Fibroblast of skin of abdomen (primary cell): ENCODE measurements around the gene TBX18.

Experiments used
- DNase-seq: peaks from one replicate; pipeline ENCODE4 v3.0.0-alpha.2; 2013

Gene TBX18

DNA sequence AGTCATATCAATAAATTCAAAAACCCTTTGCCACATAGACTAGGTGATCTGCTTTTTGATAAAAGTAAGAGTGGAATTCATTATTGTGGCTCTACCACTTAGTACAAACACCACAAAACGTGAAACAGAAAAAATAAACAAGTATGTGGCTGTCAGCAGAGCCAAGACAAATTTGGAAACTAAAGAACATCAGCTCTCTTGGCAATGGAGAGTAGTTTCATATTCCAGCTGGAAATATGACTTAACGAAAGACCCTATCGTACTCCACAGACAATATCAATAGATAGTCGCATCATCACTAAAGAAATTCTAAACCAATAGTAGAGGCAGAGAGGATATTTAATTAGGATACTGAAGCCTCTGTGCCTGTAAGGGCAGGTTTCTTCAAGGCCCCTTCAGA, 20.8 kb downstream of the TBX18 start:
- DNase-seq = no peak

DNA sequence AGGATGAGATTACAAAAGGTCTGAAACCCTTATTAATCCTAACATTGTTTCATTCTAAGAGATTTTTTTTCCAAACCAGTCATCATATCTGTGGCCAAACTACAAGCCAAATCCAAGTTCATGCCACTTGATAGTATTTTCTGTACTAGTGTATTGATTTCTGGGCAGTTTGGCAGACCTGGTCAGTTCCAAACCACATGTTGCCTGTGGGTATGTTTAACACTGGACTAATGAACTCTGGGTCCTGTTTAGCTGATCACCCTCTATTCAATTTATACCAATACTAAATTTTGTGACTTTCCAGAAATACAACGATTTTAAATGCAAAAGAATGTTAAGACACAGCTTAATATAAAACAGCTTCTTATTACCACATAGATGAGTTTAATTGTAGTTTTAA, 24.0 kb downstream of the TBX18 start:
- DNase-seq = no peak

DNA sequence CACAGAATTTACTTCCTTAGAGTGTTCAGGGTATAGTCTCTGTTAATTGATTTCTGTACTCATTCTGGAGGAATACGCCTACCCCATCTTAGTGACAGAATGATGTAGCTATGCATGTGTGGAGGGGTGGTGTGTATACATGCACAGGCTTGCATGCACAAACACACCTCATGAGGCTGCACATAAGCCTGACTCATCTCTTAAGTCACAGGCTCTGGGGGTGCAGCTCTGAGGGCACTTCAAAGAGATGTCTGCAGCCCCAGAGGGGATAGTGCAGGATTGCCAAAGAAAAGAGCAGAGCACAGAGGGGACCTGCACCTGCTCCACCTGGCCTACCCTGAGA, 24.6 kb downstream of the TBX18 start:
- peak; percentile 32 for DNase-seq

DNA sequence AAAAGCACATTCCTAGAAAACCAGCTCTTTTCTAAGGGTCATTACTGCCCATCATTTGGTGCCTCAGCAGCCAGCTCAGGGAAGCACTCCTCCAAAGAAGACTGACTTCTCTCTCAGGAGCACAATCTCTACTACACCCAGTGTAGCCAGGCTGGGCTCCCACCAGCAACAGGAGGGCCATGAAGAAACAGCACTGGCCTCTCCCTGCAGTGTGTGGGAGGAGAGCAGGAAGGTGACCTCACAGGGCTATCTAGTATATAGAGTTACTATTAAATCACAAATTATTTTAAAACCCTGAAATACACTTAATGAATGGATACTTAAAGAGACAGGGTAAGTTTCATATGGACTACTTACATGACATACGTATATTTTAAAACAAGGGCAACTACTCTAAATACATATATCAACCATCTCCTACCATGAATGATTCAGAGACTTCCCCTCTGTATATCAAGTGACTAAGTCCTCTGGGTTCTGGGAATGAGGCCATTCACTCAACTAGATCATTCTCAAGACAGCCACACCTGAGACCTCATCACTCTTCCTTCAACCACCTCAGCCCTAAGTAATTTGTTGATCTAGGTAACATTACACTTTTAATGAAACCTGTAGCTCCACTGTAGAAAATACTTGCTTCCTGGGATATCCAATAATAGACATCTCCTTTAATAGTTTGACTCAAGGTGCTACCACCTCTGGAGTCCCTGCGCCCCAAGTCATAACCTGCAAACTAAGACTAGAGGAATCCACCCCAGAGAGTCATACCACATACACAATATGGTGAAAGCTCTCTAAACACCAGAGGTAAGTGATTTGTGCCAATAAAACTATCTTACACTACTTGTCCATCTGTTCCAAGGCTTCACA, 25.2 kb downstream of the TBX18 start:
- no peak for DNase-seq

DNA sequence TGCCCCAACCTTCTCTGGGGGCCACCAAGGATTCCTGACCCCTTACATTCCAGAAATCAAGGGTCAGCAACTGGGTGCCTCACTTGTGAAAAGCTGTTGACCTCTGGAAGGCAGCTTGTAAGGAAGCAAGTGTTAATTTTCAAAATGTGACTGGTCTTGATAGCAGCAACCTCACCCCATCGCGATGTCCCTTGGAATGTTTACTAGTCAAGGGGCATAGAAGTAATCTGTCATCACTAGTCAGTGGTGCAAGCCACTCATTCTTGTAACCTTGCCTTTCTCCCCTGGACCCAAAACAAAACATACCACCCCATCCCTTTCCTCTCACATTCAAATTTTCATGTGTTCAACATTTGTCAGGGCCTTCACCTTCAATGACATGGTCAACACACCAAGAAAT, 30.5 kb downstream of the TBX18 start:
- no peak for DNase-seq

DNA sequence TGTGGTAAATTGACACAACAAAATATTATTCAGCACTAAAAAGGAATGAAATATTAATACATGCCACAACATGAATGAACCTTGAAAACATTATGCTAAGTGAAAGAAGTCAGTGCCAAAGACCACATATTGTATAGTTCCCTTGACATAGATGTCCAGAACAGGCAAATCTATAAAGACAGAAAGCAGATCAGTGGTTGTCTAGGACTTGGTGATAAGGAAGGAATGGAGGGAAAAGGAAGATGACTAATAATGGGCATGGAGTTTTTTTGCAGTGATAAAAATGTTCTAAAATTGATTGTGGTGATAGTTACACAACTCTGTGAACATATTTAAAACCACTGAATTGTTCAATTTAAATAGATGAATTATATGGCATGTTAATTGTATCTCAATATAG, 32.5 kb downstream of the TBX18 start:
- no peak for DNase-seq

DNA sequence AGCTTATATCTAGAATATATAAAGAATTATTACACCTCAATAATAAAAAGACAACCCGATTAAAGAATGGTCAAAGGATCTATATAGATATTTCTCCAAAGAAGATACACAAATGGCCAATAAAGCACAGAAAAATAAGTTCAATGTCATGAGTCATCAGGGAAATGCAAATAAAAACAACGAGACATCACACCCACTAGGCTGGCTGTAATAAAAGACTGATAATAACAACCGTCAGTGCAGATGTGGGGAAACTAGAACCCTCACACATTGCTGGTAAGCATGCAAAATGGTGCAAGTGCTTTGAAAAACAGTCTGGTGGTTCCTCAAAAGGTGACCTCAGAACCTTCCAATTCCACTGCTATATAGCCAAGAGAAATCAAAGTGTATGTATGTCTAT, 33.0 kb downstream of the TBX18 start:
- no peak for DNase-seq

DNA sequence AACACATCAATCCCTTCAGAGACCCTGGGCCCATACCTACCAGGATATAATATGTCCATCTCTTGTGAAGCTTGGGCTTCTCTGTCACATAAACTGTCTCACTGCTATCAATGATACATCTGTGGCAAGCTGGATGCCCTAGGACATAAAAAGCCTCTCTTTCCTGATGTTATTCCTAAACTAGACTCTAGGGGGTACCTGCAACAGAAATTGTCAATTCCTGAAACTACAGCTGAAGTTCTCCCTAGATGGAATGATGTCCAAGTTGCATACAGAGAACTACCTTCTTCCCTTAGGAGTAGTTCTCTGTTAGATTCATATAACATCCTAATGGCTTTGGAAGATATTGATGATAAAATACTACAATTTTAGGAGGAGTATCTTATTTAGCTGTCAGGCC, 35.8 kb downstream of the TBX18 start:
- DNase-seq = peak; percentile 30

DNA sequence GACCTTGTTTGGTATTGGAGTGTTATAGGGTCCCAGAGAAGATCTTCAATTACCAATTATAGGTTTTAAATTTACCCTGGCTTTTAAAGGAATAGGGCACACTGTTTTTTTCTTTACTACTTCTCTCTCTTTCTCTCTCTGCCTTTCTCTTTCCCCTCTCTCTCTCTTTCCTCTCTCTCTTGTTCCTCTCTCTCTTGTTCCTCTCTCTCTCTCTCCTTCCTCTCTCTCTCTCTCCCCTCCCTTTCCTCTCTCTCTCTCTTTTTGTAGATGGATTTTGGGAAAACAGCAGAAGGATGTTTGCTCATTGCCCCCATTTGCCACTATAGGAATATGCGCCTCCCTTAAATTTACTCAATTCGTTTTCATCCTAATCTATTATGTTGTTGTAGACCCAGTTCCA, 45.2 kb downstream of the TBX18 start:
- no peak for DNase-seq

DNA sequence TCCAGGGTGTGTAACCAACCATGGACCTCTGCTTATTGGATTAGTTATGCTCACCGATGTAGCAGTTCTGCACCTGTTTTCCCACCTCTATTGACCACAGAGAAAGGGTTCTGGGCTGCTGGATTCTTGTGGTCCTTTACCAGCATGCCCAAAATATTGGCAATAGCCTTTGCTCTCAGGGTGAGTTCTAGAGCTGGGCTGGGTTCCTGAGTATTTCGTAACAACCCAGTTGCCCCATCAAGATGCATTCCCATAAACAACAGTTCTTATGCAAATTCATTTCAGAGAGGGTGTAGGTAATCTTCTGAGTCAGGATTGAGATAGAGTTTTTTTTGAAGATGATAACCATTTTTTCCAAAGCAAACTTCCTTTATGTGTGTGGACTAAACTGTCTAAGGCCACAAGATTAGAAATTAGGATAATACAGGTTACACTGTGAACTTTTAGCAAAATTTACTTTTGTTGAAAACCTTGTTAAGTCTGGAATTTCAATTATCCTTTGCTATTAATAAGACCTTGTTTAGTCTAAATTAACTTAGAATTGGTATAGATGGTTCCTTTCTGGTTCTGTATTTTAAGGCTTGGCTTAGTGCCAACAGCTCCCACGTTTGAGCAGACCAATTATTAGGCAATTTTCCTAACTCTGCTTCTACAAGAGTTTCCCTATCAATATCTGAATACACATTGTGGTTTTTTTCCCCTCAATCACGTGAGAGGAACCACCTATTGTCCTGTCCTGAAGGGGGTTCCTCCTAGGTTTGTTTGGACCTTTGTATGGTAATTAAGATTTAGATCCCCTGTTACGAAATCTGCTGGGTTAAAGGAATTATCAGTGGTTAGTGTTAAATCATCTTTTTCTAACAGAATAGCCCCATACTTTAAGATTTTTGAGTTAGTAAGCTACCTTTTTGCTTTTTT, 46.1 kb downstream of the TBX18 start:
- DNase-seq = no peak

DNA sequence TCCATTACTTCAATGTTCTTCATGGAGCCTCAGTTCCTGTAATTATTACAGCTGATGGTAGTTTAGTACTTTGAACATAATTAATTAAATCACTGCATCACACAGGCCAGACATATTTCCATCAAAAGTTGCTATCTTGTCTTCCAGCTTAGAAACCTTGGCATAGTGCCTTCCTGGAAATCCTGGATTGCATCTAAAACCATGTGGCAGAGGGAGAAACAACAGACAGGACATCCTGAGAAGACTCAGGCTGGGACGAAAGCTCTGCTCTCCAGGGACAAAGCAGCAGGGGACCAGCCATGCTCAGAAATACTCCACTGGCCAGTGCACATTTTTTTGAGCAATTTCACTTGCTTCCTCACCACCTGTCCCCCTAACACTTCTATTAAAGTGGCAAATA, 55.3 kb downstream of the TBX18 start:
- no peak for DNase-seq

DNA sequence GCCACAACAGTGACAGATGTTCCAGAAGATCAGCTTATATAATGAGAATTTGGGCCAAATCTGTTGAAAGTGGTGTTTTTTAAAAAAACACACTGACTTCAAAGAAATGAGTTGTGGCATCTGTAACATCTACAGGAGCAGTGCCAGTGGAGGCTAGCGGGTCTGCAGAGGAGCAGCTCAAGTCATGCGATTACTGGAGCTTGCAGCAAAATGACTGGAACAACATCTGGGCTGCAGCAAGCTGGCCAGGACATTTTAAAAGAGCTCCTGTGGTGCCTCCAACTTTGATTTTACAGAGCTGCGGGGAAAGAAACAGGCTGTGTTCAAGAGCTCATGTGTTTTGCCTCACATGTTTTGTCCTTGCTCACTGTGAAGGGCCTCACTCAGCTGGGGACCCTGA, 57.2 kb downstream of the TBX18 start:
- no peak for DNase-seq

DNA sequence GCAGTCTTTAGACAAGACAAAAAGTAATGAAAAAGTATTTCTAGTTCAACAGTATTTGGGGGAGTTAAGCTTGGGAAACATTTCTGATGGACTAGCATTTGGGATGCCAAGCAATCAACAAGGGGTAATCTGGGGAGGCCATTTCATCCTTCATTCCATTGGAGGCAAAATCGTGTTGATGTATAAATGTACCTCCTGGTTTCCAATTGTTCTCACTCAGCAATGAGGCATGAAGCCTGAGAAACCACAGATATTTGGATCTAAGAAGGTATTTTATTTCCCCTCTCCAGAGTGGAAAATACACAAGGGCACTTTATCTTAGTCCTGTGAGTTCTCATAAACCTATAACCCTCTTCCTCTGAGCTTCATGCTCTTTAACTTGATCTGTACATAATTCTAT, 68.2 kb downstream of the TBX18 start:
- peak; percentile 72 for DNase-seq

DNA sequence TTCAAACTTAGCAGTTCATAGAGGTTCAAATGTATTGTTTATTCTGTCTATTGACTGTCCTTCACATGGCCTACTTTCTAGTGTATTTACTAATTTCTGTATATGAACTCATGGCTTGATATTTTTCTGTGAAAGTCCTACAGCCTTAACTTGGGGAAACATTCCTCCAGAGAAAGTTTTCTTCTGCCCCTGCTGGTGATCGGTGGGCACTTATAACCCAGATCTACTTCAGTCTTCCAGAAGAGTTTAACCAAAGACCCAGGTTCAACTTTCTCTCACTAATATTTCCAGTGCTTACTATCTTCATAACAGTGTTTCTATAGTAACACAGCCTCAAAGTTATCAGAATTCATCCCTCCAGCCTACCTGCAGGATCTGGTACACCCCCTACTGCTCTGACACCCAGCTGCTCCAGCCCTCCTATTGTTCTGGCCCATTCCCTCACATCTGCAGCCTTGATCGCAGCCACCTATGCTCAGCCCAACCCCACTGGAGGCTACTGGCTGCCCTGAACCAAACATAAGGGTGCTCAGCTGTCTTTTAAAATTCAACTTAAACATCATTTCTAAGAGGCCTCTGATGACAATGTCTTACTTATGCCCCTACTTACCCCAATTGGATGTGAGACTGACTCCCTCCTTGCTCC, 72.3 kb downstream of the TBX18 start:
- DNase-seq = no peak

DNA sequence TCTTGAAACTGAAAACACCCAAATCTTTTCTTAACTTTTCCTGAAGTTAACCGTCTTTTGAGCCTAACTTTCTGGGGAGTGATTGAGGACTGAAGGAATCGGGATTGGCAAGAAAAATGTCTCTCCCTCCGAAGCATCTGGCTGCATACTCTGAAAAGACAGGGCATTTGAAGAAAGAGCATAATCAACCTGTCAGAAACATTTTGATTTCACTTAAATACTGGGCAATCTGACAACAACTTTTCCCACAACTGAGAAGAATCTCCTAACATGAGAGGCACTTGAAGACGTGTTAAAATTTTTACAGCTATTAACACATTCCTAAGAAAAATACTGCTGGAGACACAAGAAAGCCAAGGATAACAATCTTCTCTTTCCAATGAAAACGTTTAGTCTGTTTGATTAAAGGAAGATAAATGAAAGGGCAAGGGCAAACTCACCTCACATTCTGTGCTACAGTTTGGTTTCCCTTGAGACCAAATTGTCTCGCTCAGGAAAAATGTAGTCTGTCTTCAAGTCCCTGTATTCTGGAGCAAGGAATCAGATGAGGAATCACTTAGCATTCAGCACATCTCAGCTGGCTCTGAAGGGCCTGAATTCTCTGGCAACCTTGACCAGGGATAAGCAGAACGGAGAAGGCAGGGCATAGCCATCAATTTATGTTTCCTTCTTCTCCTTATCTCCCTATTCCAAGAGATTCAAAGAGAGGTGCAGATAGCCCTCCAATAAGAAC, 76.1 kb downstream of the TBX18 start:
- DNase-seq = peak; percentile 89

DNA sequence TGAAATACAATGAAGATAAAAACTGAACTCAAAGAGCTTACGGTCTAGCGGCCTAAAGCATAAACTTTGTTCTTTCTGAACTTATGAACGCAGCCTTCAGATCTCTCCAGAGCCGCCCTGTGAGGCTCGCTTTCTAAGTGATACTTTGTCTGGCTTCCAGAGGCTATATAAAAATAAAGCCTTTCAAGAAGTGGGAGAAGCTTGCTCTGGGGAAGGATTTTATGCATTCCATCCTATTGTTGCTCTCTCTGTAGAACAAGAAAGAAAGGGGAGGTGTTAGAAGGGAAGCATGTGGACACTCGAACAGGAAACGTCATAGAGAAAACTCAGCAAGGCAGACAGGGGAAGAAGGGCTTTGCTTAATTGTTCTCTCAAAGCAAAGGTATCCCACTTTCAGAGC, 77.0 kb downstream of the TBX18 start:
- DNase-seq = peak; percentile 58

DNA sequence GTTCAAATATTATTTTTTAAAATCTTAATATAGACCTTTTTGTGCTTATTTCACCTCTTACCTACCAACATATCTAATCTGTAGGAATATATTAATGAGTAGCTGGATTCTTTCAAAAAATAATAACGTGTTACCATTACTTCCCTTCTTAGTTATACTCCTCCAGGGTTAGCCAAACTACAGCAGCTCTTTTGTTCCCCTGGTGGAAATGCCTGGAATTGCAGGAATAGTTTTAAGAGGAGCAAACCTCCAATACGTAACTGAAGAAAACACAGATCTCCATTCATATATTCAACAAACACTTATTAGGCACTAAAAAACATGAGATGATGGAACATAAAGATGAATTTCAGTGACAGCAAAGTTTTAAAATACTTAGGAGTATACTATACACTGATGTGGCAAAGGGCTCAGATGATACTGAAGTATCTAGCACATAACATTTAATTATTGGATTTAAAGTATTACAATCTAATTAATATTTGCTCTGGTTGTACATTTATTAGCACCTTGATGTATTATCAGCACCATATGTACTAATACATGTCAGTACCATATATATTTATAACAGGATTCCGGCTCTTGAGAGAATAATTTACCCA, 78.3 kb downstream of the TBX18 start:
- no peak for DNase-seq

DNA sequence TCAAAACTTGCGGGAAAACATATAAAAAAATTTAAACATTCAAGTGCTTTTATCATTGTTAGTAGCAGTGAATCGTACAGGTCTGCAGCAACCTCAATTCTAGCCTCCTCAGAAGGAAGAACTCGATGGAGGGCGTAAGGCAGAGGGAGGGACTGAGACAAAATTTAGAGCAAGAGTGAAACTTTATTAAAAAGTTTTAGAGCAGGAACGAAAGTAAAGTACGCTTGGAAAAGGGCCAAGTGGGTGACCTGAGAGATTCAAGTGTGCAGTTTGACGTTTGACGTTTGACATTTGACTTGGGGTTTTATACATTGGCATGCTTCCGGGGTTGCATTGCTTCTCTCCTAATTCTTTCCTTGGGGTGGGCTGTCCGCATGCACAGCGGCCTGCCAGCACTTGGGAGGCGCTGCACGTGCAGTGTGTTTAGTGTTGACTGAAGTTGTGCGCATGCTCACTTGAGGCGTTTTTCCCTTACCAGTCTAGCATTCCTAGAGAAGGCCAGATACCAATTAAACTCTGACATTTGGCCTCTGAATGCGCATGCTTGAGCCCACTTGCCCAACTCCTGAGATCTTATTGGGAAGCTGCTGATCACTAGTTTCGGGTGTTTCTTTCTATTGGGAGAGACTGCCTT, 82.6 kb downstream of the TBX18 start:
- no peak for DNase-seq

DNA sequence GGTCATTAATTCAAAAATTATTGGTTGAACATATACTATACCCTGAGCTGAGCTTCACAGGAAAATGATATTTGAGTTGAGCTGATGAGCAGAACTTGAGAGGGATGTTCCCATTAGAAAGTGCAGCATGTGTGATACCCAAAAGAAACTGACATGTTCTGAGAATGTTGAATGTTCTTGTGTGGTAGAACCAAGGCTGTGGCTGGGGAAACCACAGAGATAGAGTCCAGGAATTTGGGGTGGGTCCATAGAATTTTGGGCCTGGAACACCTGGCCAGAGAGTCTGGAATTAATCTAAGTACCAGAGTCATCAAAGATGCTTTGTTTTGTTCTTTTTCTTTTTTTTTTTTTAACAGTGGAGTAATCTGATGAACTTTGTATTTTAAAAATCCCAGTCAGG, 88.7 kb downstream of the TBX18 start:
- no peak for DNase-seq

DNA sequence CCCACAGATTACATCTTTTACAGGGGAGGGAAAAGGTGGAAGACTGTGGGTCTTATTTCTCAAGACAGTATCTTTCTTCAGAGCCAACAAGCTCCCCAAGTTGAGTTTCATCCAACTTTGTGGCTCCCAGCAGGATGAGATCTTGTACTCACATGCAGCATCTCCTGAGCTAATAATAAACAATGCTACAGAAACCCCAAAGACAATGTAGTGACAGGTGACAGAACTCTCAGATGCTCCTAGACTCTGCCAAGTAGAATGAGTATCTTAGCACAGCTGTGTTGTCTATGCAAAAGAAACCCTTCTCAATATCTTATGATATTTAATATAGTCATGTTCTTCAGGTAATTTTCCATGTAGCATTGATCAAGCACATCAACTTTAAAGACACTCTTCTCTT, 90.0 kb downstream of the TBX18 start:
- no peak for DNase-seq

DNA sequence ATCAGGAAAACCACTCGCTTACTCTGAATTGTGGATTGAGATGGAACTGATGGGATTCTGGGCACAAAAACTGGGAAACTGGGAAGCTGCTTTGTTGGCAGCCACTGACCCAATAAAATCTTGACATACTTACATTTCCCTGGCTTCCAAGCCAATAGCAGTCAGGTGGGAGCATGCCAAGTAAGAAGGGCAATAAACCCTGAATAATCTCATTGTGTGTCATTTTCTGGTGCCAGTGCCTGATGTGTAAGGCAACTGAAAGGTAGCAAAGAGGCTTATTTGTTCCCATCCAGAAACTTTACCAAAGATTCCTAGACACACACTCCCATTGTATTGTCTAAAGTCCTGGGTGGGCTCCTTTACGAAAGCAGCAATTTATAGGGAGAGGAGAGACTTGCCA, 93.2 kb downstream of the TBX18 start:
- DNase-seq = no peak

DNA sequence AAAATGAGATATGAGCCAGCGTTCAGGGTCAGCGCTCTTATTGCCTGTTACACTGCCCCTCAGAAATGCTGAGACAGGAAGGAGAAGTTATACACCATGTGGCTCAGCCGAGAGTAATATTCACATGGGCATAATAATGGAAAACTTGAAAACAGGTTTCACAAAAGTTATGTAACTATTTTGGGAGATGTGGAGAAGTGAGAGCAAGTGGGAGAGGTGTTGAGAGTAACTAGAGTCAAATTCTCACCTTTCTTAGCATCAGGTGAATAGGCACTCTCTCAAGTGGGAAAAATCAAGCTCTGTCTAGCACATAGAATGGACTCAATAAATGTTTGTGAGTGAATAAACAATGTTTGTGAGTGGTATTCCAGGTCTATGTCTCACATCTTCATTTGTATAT, 94.5 kb downstream of the TBX18 start:
- no peak for DNase-seq
